AG08396 (cell line): ENCODE results near the gene WSB2.

Experiments
- DNase-seq: peaks from one replicate; pipeline ENCODE4 v3.0.0; 2012; ENCODE audit warnings: low spot score, mixed read lengths

Gene WSB2

DNA sequence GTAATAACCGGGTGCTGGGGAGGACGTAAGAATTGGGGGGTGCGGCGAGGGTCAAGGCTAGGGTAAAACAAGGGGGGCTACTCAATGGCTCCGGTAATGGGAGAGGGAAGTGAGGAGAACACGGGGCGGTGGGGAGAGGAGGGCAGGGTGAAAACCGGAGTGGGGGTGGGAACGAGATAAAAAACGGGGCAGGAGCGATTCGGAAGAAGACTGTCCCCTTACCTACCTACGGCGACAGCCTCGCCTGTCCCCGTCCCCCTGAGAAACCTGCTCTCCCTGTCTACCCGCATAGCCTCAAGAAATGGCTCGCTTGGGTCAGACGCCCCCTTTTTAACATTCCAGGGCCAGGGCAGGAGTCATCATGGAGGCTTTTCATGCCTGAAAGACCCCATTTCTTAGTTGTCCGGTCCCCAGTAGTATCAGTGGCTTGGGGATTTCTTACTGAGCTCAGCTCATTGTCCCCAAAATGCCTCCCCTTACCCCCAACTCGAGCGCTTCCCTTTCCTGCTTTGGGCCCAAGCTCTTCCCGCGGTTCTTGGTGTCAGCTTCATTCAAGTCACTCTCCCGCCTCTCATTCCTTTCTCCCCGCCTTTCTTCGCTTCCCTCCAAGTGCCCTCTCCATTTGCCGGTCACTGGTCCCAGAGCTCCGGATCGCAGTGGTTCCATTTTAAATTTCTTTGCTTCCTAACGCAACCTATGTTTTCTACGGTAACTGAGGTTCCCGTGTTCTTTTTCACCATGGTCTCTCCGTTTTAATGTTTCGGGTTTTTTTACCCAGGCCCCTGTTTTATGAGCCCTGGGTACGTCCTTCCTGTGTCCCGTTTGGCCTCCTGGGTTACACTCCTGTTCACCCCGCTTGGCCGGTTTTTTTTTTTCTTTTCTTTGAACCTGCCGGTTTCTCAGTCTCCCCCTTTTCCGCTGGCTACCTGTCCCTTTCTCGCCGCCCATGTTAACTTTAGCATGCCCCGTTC is 1.2 kb upstream of the WSB2 start:
- DNase-seq = peak; percentile 73

GRCh38 chr12:118060301-118061010 is 523 bp downstream of the WSB2 start:
- peak; percentile 25 for DNase-seq

DNA sequence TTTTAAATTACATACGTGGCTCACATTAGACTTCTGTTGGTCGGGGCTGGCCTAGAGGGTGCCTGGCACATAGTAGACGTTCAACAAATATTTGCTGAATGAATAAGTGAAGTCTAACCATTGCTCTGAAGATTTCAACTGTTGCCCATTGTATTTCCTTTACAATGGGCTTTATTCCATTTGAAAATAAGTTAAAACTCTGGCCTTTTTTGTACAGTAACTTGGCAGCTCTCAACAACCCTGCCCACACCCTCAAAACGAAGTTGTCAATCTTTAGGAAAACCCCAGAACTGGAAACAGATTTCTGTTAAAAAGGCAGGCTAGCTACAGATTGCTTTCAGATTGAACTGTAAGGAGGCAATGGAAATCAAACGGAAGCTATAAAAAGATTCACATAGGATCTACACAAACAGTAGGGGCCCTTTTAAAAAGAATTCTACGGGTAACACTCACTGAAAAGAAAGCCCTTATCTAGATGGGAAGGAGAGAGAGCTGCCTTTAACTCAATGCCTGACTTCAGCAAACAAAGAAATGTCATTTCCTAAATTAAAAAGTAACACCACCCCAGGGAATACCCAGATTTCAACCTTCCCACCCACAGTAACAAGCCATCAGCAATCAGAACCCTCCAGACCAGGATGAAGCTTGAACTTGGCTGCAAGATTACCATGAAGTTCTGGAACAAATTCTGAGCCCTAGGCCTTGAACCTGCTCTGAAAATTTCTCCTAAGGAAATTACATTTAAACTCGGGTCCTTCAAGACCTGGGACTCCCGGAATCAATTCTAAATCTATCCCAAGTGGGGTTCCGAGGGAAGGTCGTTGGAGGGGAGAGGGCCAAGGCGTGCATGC is 1.4 kb downstream of the WSB2 start:
- peak; percentile 46 for DNase-seq

GRCh38 chr12:118058881-118059280 is 2.1 kb downstream of the WSB2 start:
- no peak for DNase-seq

DNA sequence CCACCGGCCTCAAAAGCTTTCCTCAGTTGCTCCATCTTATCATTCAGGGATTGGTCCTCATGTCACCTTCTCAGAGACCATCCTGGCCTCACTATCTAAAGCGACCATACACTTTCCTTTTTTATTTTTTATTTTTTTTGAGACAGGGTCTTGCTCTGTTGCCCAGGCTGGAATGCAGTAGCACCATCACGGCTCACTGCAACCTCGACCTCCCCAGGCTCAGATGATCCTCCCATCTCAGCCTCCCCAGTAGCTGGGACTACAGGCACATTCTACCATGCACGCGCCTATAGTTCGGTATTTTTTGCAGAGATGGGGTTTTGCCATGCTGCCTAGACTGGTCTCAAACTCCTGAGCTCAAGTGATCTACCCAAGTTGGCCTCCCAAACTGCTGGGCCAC is 2.8 kb downstream of the WSB2 start:
- no peak for DNase-seq

GRCh38 chr12:118055865-118056773 is 4.9 kb downstream of the WSB2 start:
- no peak for DNase-seq

DNA sequence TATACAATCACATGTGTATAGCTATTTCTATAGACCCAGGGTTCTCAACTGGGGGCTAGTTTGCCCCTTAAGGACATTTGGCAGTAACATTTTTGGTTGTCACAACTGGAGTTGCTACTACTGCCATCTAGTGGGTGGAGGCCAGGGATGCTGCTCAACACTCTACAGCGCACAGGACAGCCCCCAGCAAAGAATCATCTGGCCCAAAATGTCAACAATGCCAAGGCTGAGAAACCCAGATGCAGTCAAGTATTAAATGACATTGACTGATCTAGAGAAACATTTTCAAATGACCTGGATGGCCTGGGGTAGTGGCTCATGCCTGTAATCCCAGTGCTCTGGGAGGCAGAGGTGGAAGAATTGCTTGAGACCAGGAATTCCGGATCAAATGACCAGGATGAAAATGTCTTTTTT is 5.8 kb downstream of the WSB2 start:
- no peak for DNase-seq

DNA sequence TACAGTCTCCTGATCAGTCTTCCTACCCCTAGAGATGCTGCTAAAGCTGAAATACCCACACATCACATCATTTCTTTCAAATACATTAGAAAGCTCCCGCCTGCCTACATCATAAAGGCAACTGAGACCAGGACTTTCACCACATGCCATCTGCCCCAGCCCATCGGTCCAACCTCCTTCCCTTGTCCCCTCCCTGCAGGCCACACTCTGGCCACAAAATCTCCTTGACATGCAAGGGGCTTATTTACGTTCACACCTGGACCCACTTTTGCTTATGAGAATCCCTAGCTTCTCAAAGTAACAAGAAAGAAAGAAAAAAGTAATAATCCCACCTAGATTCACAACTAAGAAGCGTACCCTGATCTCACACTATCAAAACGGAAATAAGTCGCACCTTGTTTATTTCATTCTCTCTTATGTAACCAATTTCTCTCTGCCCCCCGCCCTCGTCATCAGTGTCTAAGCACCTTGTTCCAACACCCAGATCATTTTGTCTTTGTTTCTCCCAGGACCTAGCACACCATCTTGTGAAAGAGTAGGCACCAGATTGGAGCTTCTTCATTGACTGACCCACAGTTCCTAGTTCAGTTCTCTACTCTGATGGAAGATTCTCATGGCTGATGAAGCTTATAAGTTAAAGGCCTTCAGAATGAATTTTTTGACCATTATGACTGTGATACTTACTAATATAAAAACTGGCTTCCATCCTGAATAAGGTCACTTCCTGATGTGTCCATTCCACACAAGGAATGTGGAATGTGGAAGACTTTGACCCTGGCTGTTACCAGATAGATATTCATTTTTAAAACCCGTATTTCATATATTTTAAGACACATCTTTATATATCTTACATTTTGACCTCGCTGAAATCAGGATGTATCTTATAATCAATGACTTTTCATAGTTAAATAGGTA is 7.7 kb downstream of the WSB2 start:
- no peak for DNase-seq

DNA sequence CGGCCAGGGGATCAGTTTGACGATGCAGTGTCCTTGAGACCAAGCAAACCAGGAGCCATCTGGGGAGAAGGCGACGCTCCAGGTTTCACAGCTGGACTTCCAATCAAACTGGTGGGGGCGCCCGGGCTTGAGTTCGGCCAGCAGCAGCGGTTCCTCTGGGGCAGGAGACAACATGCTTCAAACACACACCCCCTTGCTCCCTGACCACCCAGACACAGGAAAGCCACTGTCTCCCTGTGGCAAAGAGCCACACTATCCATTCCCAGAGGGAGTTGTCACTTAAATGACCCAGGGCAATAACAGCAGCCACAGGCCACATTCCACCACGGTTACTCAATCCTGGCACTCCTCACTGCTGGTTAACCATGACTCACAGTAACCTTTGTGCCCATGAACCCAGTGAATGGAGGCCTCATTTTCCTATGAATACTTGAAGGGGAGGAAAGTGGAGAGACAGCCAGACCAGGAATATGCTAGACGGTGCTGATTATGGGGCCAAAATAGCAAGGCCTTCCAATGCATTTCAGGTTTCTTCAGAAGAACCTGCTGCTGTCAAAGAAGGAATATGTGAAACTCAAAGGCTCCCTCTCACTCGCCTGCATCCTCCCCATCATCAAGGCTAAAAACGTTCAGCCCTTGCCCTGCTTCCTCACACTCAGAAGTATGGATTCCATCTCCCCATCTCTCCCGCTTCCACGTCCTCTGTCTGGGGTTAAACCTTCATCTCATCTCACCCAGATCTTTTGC is 8.5 kb downstream of the WSB2 start:
- peak; percentile 92 for DNase-seq

- DNase-seq = no peak
Measured at GRCh38 chr12:118050972-118051910, 9.7 kb downstream of the WSB2 start.

DNA sequence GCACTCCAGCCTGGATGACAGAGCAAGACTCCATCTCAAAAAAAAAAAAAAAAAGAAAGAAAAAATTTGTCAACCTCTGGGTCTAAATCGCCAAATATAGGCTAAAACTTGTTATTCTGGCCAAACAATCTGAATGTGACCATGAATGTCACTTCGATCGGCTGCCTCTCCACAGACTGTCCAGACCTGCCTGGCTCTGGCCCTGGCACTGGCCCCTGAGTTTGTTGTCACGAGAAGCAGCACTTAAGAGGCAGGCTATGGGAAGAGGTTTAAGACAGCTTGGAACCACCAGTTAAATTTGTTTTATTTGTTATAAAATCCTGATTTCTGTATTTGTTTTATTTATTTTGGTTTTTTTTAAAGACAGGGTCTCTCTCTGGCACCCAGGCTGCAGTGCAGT is 14.5 kb downstream of the WSB2 start:
- no peak for DNase-seq

- no peak for DNase-seq
Measured at GRCh38 chr12:118044577-118044976, 16.4 kb downstream of the WSB2 start.

- no peak for DNase-seq
Measured at GRCh38 chr12:118044075-118044474, 16.9 kb downstream of the WSB2 start.

DNA sequence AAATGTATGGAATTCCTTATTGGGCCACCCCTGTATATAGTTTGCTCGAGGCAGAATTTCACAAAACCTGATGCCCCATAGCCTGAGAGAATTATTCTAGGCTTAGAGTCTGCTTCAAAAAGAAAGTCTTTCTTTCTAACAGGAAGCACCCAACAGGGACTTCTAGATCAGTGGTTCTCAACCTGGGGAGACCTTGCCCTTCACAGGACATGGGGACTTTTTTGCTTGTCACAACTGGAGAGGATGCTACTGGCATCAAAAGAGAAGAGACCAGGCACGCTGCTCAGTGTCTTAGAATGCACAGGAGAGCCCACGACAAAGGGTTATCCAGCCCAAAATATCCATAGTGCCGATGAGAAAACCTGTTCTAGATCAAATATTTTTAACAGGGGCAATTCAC is 18.9 kb downstream of the WSB2 start:
- DNase-seq = no peak

DNA sequence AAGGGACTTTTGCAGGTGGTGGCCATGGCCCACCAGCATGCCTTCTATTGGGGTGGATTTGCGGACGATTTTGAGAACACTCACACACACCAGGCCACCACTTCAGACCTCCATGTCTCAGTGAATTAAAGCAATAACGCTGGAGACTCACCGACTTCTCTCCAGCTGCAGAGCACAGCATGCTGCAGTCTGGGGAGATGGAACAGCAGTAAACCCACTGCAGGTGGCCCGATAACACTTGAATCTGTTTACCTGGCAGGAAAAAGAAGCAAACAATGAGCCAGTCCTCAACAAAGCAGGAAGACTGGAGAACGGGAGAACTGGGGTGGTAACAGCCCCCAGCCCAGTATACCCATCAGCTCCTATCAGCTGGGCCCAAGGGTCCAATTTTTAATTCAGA is 22.8 kb downstream of the WSB2 start:
- DNase-seq = no peak

DNA sequence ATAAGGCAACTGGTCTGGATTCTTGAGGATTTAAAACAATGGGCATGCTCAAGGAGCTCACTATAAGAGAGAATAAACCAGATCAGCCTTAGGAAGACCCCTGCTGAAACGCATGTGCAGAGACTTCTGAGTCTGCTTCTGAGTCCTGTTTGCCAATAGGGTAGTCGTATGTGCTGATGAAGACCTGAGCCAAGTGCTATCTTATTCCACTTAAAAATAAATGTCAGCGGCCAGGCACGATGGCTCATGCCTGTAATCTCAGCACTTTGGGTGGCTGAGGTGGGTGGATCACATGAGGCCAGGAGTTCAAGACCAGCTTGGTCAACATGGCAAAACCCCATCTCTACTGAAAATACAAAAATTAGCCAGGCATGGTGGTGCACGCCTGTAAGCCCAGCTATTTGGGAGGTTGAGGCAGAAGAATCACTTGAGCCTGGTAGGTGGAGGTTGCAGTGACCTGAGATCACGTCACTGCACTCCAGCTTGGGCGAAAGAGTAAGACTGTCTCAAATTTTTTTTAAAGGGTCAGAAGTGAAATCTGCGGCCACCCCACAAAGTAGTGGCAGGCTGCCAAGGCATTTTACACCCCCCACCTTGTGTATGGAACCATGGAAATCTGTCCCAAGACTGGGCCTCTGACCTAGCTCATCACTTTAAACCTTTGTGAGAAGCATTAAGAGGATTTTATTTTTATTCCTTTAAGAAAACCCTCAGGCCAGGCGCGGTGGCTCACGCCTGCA is 24.1 kb downstream of the WSB2 start:
- DNase-seq = no peak

- DNase-seq = no peak
Measured at GRCh38 chr12:118035190-118036041, 25.6 kb downstream of the WSB2 start.
